ENCODE data around the gene CELSR1.

DNA sequence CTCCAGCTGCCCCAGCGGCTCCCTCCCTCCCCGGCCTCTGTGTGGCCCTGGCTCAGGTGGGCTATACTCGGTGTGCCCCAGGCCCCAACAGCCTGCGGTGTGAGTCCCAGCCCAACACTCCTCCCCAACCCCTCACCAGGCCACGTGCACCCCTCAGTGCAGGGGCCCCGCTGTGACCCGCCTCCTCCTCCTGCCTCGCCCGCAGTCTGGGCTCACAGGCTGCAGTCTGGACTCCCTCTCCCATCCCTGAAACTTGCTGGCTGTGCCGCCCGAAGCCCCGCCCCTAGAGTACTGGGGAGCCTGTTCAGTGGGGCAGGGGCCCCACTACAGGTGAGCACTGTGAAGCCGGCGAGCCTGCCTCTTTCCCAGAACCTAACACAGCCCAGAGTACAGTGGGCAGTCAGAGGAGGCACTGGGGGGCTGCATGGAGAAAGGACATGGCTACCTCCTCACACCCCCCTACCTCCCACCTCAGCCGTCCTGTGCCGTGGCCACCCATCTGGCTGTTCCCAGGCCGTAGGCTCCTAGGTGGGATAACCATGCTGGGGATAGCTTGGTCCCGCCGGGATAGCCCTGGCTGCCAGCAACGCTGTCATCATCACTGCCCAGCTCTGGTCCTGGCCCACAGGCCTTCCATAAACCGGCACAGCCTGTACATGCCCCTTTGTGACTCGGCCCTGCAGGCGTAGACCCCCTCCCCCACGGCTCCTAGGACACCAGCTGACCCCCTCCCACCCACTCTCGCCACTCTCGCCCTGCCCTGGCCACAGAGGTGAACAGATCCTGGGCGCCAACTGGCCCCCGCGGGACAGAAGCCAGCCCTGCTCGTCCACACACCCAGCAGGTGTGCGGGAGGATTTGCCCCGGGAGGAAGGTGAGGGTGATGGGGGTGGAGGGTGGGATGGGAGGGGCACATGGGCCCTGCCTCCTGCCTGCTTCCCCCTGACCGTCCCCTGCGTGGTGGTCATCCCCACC is 29.7 kb downstream of the CELSR1 start:
- TF ChIP-seq, protein P1, sequence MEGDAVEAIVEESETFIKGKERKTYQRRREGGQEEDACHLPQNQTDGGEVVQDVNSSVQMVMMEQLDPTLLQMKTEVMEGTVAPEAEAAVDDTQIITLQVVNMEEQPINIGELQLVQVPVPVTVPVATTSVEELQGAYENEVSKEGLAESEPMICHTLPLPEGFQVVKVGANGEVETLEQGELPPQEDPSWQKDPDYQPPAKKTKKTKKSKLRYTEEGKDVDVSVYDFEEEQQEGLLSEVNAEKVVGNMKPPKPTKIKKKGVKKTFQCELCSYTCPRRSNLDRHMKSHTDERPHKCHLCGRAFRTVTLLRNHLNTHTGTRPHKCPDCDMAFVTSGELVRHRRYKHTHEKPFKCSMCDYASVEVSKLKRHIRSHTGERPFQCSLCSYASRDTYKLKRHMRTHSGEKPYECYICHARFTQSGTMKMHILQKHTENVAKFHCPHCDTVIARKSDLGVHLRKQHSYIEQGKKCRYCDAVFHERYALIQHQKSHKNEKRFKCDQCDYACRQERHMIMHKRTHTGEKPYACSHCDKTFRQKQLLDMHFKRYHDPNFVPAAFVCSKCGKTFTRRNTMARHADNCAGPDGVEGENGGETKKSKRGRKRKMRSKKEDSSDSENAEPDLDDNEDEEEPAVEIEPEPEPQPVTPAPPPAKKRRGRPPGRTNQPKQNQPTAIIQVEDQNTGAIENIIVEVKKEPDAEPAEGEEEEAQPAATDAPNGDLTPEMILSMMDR (conservative IDR thresholded peaks at IDR 0.05), result no peak
- no peak for TF ChIP-seq EZH2 (IDR thresholded peaks at IDR 0.05; ENCODE audit: low read depth)
